Activated gamma-delta T cell (primary cell): ENCODE data around the gene OSTC.
"Not testable (repeated sequence)": the region's sequence is repeated elsewhere in the genome, so short reads cannot be mapped to it uniquely, and the experiment has no call there.

ENCODE experiments used
- DNase-seq: peaks from one replicate; lab custom pipeline; 2025; lab: John Stamatoyannopoulos, UW

OSTC gene

GRCh38 chr4:108646706-108647105 is 3.7 kb upstream of the OSTC start:
- no peak for DNase-seq

- DNase-seq, result no peak
These were observed 562 bp upstream of the OSTC start for GRCh38 chr4:108649863-108650211.

DNA sequence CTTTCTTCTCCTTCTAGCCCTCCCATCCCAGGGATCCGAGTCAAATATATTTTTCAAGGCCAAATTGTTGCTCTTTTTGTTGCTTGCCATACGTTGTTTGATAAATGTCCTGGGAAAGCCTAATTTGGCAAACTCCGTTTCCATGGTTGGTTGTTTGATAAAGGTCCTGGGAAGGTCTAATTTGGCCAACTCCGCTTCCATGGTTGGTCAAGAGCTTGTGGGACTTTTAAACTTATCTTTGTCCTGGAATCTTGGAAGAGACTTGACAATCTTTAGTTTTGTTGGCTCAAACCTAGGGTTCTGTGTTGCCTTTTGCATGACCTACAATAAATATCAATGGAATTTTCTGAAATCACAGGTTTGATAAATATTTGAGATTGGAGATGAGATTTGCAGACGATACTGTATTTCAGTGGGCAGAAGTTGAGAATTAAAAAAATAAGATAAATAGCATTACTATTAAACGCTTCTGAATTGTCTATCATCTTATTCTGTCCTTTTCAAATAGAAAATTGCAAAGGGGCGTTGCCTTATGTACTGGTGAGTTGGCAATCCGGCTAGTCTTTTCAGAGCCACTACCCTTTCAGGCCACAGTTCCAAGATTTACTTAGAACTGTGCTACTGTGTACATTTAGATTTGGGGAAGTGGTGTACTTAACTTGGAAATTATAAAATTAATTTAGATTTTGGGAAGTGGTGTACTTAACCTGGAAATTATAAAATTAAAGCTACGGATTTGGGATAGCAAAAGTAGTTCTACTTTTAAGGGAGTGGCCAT is 804 bp downstream of the OSTC start:
- DNase-seq, result no peak

DNA sequence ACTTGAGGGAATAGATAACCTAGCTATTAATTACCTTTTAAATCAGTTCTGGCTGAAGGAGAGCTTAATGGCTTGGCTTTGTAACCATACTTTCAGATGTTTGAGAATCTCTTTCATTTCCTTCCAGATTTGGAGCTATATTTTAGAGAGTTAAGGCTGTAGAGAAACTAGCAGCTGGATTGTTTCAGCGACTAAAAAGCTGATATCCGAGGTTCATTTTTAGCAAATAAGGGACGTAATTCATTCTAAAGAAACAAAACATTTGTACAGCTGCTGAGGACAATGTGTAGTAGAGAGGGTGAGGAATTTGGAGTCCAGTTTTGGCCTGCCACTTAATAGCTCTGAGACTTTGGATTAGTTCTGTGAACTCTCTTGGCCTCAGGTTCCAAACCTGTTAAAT is 12.2 kb downstream of the OSTC start:
- DNase-seq, result no peak

DNA sequence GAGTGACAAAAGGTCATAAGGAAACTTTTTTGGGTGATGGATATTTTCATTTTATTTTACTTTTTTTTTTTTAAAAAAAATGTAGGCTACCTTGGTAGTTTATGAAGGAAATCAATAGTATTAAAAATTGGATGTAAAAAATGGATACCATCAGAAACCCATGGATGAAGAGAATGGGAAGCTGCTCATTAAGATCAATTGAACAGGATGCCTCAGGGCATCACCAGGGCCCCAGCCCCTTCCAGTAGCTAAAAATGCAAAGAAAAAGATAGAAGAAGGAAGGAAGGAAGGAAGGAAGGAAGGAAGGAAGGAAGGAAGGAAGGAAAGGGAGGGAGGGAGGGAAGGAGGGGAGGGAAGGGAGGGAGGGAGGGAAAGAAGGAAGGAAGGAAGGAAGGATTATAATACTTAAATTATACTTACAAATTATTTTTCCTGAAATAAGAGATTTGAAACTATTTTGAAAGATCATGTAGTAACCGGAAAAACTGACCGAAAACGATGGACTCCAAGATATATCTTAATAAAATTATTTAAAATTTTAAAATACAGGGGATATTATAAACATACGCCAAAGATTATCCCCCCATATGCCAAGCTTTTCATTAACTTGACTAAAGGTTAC is 24.1 kb downstream of the OSTC start:
- no peak for DNase-seq

DNA sequence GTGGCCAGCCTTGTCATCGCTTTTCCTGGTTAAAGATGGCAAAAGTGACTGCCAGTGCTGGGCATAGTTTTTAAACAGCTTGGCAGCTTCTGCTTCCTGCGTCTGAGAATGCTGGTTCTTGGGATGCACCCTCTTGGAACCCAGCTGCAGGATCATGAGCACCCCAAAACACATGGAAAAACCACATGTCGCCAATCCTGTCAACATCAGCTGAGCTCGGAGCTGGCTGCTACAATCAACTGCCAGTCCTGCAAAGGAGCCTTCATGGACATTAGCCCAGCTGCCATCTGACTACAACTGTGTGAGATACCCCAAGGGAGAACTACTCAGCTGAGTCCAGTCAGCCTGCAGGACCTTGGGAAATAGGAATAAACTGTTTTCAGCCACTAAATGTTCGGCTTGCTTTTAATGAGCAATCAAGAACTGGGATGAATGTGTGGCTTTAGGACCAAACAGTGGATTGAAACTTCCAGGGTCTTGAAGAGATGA is 31.0 kb downstream of the OSTC start:
- DNase-seq, result no peak

- no peak for DNase-seq
These were observed 33.1 kb downstream of the OSTC start for GRCh38 chr4:108683479-108683878.

GRCh38 chr4:108685036-108685686 is 34.8 kb downstream of the OSTC start:
- DNase-seq, result no peak

DNA sequence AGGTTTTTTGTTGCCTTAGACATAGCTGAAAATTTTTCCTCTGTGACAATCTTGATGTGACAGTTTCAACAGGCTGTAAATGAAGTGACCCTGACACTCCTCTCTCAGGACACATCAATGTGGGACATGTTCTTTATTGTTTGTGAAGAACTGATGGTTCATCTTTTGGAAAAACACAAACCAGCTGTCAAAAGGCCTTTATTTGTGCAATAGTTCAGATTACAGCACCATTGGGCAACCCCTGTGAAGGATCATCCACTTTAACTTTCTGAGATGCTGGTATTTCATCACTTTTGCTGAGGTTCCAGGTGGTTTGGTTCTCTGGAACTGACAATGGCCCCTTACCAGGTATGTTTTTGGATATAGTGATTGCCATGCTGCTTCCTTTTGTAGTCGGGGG is 40.3 kb downstream of the OSTC start:
- DNase-seq, result no peak

- DNase-seq, result no peak
These were observed 42.8 kb downstream of the OSTC start for GRCh38 chr4:108693211-108693610.

GRCh38 chr4:108693819-108694218 is 43.4 kb downstream of the OSTC start:
- no peak for DNase-seq

- DNase-seq, result no peak
These were observed 44.0 kb downstream of the OSTC start for GRCh38 chr4:108694423-108694822.

DNA sequence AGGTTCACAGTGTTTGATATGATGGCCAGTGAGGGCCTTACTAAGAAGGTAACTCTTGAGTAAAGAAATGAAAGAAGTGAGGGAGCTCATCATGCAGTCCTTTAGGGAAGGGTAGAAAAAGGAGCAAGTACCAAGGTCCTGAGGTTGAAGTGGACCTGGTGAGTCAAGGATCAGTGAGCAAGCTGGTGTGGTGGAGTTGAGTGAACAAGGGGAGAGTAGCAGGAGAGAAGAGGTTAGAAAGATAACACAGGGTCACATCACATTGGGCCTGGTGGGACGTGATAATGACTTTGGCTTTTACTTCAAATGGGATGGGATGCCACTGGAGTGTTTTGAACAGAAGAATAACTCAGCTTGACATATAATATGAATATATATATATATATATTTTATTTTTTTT is 44.7 kb downstream of the OSTC start:
- no peak for DNase-seq

- no peak for DNase-seq
These were observed 45.8 kb downstream of the OSTC start for GRCh38 chr4:108696160-108696559.

DNA sequence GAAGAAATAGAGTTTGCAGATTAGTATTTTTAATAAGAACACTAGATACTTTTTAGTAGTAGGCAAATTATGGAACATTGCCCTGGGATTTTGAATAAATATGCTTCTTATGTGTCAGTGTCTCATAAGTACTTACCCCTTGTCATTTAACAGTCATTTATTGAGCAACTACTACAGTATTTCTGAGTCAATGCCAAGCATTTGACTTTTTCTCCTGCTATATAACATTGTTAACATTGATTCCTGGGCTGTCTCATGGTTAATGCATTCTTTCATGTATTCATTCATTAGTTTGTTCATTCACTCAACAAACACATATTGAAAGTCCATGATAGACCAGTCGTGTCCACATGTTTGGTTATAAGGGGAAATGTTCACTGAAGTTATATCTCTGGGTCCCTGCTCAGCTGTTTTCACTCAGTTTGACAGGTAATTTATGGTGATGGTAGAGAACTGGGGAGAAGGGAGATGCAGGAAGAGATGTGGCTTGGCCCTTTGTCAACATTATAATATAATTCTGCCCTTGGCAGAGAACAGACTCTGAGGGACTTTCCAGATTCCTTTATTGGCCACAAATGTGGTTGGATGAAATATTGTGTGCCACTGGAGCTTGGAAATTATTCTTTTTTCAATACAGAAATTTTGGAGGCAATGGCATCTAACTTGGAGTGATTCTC is 49.8 kb downstream of the OSTC start:
- DNase-seq, result no peak

GRCh38 chr4:108702960-108703359 is 52.6 kb downstream of the OSTC start:
- no peak for DNase-seq

DNA sequence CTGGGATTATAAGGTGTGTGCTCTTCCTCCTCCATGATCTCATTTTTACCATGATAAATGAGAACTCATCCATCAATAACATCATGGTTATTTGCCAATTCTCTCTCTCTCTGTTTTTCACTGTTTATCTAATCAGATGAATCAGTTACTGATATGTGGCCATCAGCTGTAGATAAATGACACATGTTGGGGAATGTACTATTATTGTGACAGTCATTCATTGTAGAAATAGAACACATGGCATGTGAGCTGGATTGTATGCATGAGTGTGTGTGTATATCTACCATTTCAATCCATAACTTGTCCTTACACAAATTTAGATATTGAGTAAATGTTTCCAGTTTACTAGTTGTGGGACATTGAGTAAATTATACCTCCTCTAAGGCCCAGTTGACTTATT is 53.0 kb downstream of the OSTC start:
- no peak for DNase-seq

DNA sequence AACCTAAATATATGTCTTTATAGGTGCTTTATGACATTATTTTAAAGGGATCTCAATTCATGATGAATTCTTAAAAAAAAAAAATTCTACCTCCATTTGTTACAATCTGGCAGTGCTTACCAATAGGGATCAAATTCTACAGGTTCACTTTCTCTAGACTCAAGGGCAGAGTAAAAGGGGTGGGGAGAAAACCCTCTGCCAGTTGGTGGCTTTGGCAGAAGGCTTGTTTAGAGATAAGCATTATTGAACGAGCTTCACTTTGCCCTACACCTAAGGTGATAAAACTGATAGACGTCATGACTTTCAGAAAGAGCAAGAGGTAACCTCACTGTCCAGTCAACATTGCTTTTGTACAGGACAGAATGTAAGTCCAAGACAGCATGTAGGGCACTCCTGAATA is 53.6 kb downstream of the OSTC start:
- DNase-seq, result no peak

GRCh38 chr4:108706289-108706688 is 55.9 kb downstream of the OSTC start:
- no peak for DNase-seq

- DNase-seq, result no peak
These were observed 58.8 kb downstream of the OSTC start for GRCh38 chr4:108709234-108709633.

DNA sequence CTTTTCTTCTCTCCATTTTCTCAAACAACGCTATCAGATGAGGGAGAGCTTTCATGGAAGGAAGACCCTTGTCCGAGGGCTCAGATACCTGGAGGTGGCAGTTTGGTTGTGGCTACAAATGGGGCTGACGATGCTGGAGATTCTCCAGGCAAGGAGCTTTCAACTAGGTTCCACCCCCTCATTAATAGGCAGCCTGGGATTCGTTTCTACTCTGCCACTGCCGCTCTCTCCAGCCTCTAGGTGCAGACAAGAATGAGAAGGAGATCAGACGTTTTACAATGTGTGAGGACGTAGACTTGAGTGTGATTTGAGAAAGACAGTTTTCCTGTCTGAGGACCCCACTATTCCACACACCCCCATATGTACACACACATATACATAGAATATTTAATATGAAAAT is 59.3 kb downstream of the OSTC start:
- no peak for DNase-seq

DNA sequence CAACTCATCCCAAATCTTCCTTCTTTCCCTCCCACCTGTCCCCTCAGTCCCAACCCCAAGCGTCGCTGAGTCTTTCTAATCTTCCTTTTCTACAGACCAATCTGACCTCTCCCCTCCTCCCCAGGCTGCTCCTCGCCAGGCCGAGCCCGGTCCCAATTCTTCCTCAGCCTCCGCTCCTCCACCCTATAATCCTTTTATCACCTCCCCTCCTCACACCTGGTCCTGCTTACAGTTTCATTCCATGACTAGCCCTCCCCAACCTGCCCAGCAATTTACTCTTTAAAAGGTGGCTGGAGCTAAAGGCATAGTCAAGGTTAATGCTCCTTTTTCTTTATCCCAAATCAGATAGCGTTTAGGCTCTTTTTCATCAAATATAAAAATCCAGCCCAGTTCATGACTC is 60.2 kb downstream of the OSTC start:
- DNase-seq, result not testable (repeated sequence)

GRCh38 chr4:108714880-108715279 is 64.5 kb downstream of the OSTC start:
- DNase-seq, result no peak
